ENCODE results near the gene CCDC89. TPM values are rescaled to one million over a fixed set of nuclear protein-coding genes. Genes with fewer than 3 reads are reported as not detected.

CCDC89 gene
- total RNA-seq, 1 experiment from 2014 or later, result 2.0 TPM

GRCh38 chr11:85682330-85683305 lies 3.4 kb downstream of the CCDC89 start:
- no peak overlapping the region for H3K4me3 ChIP-seq (ENCODE audit: low read depth, low read length)
- DNase-seq, result no peak
- Mint-ChIP-seq H3K27me3 (ENCODE audit: insufficient read depth, unreplicated experiment) (no peaks in the 10 kb centered on the region), H3K36me3 (ENCODE audit: insufficient read depth, unreplicated experiment) (peaks cover 19% of the 10 kb centered on the region), H3K27ac (ENCODE audit: unreplicated experiment) (no peak overlapping the region), H3K4me1 (ENCODE audit: low read depth, unreplicated experiment) (peaks cover 24% of the 10 kb centered on the region), H3K4me3 (ENCODE audit: unreplicated experiment) (no peak overlapping the region), H3K9me3 (ENCODE audit: unreplicated experiment) (no peaks in the 10 kb centered on the region)
- ChIA-PET POLR2A (no interaction called here), CTCF (no interaction called here)
- H3K4me1 ChIP-seq, result no peaks in the 10 kb centered on the region
- no peaks in the 10 kb centered on the region for H3K36me3 ChIP-seq (ENCODE audit: control insufficient read depth, insufficient read depth, low read length)
- intact Hi-C loops (cut with micrococcal nuclease; ENCODE audit: unreplicated experiment), result no loop called here
- no peaks in the 10 kb centered on the region for H3K9me3 ChIP-seq
- TF ChIP-seq, protein P1, sequence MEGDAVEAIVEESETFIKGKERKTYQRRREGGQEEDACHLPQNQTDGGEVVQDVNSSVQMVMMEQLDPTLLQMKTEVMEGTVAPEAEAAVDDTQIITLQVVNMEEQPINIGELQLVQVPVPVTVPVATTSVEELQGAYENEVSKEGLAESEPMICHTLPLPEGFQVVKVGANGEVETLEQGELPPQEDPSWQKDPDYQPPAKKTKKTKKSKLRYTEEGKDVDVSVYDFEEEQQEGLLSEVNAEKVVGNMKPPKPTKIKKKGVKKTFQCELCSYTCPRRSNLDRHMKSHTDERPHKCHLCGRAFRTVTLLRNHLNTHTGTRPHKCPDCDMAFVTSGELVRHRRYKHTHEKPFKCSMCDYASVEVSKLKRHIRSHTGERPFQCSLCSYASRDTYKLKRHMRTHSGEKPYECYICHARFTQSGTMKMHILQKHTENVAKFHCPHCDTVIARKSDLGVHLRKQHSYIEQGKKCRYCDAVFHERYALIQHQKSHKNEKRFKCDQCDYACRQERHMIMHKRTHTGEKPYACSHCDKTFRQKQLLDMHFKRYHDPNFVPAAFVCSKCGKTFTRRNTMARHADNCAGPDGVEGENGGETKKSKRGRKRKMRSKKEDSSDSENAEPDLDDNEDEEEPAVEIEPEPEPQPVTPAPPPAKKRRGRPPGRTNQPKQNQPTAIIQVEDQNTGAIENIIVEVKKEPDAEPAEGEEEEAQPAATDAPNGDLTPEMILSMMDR (IDR thresholded peaks at IDR 0.05; ENCODE audit: insufficient read depth in 1 of 2, low read depth in 1 of 2, low read length in 1 of 2, severe bottlenecking in 1 of 2, unreplicated experiment in 1 of 2), result no peak
- H3K27me3 ChIP-seq (replicated peaks; ENCODE audit: control insufficient read depth, insufficient read depth, low read length), result no peaks in the 10 kb centered on the region
- BruUV-seq (replicated peaks), result no TSS peak

- Mint-ChIP-seq H3K4me1 (ENCODE audit: low read depth, unreplicated experiment) (peaks cover 21% of the 10 kb centered on the region), H3K9me3 (ENCODE audit: unreplicated experiment) (no peaks in the 10 kb centered on the region), H3K27me3 (ENCODE audit: insufficient read depth, unreplicated experiment) (no peaks in the 10 kb centered on the region), H3K36me3 (ENCODE audit: insufficient read depth, unreplicated experiment) (peaks cover 11% of the 10 kb centered on the region), H3K27ac (ENCODE audit: unreplicated experiment) (no peak overlapping the region), H3K4me3 (ENCODE audit: unreplicated experiment) (no peak overlapping the region)
- TF ChIP-seq, protein P1 (IDR thresholded peaks at IDR 0.05; ENCODE audit: insufficient read depth in 1 of 2, low read depth in 1 of 2, low read length in 1 of 2, severe bottlenecking in 1 of 2, unreplicated experiment in 1 of 2), result no peak
- no peaks in the 10 kb centered on the region for H3K9me3 ChIP-seq
- intact Hi-C loops (cut with micrococcal nuclease; ENCODE audit: unreplicated experiment), result no loop called here
- H3K27me3 ChIP-seq (replicated peaks; ENCODE audit: control insufficient read depth, insufficient read depth, low read length), result no peaks in the 10 kb centered on the region
- DNase-seq, result no peak
- no peaks in the 10 kb centered on the region for H3K4me1 ChIP-seq
- no peaks in the 10 kb centered on the region for H3K36me3 ChIP-seq (ENCODE audit: control insufficient read depth, insufficient read depth, low read length)
- no peak overlapping the region for H3K4me3 ChIP-seq (ENCODE audit: low read depth, low read length)
- ChIA-PET POLR2A (no interaction called here), CTCF (no interaction called here)
- no TSS peak for BruUV-seq (replicated peaks)
Observed at GRCh38 chr11:85680897-85681296, 5.1 kb downstream of the CCDC89 start.

- Histone ChIP-seq H3K27me3 (replicated peaks; ENCODE audit: control insufficient read depth, insufficient read depth, low read length) (no peaks in the 10 kb centered on the region), H3K36me3 (ENCODE audit: control insufficient read depth, insufficient read depth, low read length) (no peaks in the 10 kb centered on the region), H3K4me1 (no peaks in the 10 kb centered on the region), H3K9me3 (no peaks in the 10 kb centered on the region), H3K4me3 (ENCODE audit: low read depth, low read length) (no peak overlapping the region)
- H3K9me3 Mint-ChIP-seq (ENCODE audit: unreplicated experiment), result no peaks in the 10 kb centered on the region
- BruUV-seq (replicated peaks), result no TSS peak
- no peak for DNase-seq
- H3K4me1 Mint-ChIP-seq (ENCODE audit: low read depth, unreplicated experiment), result peaks cover 10% of the 10 kb centered on the region
- H3K27ac Mint-ChIP-seq (ENCODE audit: unreplicated experiment), result no peak overlapping the region
- H3K4me3 Mint-ChIP-seq (ENCODE audit: unreplicated experiment), result no peak overlapping the region
- TF ChIP-seq, protein P1 (IDR thresholded peaks at IDR 0.05; ENCODE audit: insufficient read depth in 1 of 2, low read depth in 1 of 2, low read length in 1 of 2, severe bottlenecking in 1 of 2, unreplicated experiment in 1 of 2), result no peak
- no peaks in the 10 kb centered on the region for H3K36me3 Mint-ChIP-seq (ENCODE audit: insufficient read depth, unreplicated experiment)
- no peaks in the 10 kb centered on the region for H3K27me3 Mint-ChIP-seq (ENCODE audit: insufficient read depth, unreplicated experiment)
- ChIA-PET POLR2A (interaction anchor here (1.0 to 1.4 kb wide), 2 partner anchors 15 to 16 kb away, joined by 3 read pairs; partner anchors contain the start of gene CREBZF), CTCF (no interaction called here)
- intact Hi-C loops (cut with micrococcal nuclease; ENCODE audit: unreplicated experiment), result no loop called here
Observed at GRCh38 chr11:85679576-85679975, 6.4 kb downstream of the CCDC89 start.
